NCI-H1105 treated with DMSO at 0.1 percent for 48 hours (cell line): ENCODE measurements around the gene PACC1.

Experiments used
- DNase-seq: peaks from one replicate; lab custom pipeline; 2025; lab: John Stamatoyannopoulos, UW

Gene PACC1

DNA sequence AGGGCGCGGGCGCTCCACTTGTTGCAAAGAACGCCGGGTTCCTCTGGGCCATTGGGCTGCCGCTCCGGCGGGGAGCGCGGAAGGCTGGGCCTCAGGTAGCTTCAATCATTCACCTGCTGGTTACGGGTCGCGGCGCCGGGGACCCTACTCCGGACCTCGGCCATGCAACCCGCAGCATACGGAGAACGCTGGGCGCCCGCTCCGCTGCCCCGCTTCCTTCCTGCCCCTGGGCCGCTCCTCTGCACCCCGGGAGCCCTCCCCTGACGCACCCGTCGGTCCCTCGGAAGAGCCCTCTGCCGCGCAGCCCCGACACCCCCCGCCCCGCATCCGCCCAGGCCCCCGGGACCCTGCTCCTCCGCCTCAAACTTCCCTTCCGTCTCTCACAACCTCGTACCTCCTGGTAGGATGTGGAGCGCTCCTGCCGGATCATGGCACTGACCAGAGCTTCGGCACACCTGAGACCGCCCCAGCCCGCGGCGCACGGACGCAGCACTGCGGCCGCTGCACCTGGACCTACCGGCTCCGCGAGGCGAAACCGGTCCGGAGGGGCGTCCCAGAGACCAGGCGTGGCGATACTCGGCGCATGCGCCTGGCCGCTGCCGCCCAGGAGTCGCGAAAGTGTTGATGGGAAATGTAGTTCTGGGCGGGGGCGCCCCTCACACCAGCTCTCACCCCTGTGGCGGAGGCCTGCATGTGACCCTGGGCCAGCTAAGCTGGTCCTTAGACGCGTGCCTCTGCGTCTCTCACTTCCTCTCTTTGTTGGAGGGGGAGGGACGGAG, at the start of gene PACC1:
PACC1 (minus strand) TSS at position 559 of the 779 bp plus-strand sequence; CDS start at position 430, 129 bp downstream.
- peak; percentile 93 for DNase-seq

DNA sequence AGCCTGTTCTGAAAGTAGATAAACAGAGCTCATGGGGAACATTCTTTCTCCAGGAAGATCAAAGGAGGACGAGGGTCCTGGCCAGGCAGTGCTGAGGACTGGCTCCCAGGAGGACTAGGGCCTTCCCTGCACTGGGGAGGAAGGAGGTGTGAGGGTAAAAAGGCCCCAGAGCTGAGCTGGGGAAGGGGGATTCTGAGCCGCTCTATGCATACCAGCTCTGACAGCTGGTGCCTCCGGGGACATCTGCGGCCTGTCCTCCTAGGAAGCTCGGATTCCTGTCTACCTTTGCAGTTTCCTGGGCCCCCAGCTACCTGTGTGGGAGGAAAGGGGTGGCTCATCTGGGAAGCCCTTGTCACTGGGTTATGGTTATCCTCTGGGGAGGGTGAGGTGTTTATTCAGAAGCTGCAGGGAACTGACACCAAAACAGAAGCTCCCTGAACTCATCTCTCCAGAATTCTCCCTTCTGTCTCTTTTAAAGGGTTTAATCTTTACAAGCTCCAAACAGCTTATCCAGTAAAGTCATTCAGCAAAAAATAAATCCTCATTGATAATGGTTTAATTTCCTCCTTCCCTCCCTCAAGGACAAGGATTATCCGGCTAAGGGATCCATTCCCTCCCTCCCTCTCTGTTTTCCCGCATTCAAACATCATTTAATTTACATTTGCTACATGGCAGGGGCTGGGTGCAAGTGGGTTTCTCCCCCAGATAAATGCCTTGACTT, 49.0 kb upstream of the PACC1 start:
- no peak for DNase-seq

DNA sequence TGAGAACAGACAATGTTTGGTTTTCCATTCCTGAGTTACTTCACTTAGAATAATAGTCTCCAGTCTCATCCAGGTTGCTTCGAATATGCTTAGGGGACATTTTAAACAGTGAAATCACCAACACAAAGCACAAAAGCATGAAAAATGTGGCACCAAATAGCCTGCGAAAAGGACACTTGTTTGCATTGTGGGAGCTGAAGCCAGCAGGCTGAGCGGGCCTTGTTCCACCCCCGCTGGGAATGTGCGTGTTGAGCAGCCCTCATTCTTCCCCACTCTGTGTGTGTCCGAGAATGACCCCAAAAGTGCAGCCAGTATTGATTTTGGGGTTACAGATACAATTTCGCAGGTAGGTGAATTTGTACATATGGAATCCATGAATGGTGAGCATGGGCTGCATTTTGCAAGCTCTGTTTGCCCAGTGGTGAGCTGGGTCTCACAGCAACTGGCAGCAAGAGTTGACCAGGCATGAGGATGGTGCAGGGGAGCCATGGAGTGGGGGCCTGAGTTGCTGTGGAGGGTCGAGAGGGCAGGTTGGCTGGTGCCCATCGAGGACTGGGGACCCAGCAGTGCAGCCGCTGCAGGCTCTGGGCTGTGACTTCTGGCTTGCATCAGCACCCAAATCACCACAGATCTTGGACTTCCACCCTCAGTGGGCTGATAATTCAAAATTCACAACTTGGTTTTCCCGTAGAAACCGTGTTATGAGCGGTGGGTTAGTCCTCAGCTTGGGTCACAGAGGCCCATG, 47.4 kb upstream of the PACC1 start:
- DNase-seq, result no peak

DNA sequence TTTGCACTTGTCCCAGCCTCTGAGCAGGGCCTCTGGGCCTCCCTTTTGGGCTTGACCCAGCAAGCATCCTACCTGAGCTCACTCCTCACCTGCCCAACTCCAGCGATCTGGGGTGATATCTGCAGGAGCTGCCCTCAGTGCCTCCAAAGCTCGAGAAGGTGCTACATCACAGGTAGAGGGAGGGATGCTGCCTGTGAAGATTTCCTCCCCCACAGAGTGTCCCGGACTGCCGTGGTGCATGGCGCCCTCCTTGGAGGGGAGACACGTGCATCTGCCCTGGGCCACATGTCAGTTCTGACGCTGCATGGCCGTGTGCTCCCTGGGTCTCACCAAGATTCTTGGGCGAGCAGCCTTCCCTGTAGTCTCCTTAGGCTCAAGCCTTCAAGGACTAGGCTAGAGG, 45.7 kb upstream of the PACC1 start:
- DNase-seq, result no peak

DNA sequence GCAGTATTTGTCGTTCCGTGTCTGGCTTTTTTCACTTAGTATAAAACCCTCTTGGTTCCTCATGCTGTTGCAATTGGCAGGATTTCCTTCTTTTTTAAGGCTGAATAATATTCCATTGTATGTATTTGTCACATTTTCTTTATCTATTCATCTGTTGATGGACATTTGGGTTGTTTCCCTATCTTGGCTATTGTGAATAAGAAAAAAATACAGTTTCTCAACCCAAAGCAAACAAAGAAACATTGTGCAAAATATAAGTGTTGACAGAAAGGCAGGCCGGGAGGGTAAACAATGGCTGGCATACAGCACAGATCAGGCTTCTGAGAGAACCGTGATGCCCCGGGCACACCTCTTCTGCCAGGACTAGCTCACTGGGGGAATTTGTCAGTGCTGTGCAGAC, 45.0 kb upstream of the PACC1 start:
- DNase-seq, result no peak

DNA sequence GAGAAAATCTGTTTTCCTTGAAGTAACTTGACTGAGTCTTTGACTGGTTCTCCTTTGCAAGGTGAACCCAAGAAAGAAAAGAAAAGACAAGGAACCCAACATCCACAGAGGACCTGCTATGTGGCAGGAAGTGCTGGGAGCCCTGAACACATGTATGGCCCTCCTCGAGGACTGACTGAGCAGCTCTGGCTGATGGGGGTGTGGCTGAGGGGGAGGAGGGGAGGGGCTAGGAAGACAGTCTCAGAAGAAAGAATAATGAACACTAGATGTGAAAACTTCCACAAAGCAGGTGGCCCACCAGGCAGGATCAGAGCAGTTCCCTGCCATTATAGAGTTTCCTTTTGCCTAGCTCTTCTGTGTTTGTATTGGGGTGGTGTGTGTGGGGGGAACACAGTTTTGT, 44.1 kb upstream of the PACC1 start:
- no peak for DNase-seq

DNA sequence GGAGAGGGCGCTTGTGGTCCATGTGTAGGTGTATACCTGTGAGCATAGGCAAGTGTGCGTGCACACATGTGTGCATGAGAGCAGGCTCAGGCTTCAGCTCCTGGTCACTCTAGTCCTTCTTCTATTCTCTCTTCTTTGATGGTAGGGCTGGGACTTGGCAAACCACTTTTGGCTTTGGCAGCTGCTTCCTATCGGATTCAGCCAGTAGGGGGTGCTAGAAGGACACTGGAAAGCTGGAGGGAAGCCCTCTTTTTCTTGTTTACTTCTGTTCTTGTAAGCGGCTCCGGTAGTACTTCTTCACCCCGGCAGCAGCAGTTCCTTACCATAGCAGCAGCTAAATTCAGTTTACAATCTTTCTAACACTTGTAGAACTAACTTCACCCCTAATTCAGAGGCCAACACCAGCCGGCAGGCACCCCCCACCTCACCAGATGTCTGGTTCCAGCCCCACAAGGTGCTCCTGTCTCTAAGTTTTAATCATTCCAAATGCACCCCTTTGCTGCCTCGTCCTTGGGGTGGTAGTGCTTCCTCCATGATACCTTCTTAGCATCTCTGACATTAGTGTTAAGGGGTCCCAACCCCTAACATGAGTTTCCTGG, 43.2 kb upstream of the PACC1 start:
- DNase-seq, result peak; percentile 42

DNA sequence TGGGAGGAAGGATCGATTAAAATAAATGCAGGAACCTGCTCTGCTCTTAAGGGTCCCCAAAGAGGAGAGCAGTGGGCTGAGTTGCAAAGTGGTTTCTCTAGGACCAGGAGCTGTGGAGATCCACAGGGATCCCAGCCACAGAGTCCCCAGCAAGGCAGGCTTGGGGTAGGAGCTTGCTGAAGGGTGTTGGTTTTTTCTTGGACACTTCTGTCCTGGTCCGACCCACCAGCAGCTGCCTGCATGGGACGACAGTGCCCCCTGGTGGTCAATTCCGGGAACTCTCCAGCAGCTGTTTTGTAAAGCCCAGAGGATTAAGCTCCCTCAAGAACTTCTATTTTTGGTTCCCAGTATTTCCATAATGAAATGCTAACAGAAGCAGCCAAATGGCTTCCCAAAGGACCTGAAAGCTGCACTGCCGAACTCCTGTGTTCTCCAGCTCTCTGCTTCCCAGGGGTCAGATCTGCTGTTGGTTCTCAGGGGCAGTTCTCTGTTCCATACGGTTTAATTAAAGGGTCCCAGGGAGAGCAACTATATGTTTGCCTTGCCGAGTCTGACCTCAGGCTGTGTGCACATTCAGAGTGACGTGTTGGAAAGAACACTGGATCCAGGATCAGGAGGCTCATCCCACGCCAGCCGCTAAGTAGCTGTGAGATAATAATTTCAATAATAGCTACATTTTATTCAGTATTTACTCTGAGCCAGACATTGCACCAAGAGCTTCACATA, 41.3 kb upstream of the PACC1 start:
- DNase-seq, result peak; percentile 57

DNA sequence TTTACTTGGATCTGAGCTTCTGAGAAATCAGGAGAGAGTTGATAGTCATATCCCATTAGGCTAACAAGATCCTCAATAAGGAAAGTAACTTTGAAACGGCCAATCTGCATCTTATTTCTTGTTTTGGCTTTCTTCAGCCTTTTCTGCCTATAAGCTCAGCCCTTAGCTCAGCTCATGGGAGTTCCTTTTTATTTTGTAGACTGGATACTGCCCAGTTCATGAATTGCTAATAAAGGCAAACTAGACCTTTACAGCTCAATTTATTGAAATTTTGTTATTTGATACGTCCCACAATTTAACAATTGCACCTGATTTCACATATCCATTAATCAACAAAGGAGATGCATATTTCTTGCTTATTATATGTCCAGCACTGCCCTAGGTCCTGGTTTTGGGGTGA, 40.7 kb upstream of the PACC1 start:
- no peak for DNase-seq

DNA sequence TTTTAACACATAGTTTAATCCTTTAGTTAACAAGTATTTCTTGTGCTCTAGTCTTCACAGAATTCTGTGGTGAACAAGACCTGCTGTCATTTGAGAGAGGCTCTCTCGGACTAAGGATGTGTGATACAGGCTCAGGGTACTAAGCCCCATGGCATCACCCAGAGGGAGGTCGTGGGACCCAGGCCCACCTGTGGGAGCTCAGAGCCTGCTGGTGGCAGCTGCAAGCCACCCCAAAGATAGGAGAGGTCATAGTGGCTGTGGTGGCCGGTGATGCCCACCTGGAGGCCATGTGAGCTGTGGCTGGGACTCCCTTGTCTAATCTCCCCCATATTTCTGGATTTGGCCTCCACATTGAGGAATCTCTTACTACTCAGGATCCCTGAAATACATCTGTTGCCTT, 40.1 kb upstream of the PACC1 start:
- DNase-seq, result no peak

DNA sequence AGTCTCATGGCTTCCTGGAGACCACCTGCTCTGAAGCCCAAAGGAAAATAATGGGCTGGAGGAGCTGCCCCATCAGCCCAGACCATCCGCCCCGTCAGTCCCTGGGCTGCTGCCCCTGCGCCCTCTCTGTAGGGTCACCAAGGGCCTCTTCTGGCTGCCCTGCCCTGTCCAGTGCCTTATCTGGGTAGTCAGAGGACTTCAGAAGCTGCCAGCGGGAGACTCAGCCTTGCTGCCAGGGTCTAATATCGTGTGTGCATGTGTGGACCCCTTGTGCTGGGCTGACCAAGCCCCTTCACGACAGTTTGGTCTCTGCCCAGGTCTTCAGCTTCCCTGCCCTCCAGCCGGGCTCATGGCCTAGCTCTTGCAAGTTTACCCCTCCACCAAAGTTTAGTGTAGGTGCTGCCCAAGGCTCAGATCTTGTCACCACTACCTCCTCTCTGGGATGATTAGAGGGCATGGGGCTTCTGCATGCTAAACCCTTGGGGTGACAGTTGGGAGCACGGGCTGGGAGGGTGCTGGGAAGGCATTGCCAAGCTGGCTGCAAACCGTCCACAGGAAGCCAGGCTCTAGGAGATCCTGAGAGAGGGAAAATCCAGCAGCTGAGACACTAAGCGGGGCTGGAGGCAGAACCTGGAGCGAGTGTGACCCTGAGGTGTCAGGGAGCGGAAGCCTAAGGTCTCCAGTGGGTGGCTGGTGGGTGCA, 38.6 kb upstream of the PACC1 start:
- no peak for DNase-seq

DNA sequence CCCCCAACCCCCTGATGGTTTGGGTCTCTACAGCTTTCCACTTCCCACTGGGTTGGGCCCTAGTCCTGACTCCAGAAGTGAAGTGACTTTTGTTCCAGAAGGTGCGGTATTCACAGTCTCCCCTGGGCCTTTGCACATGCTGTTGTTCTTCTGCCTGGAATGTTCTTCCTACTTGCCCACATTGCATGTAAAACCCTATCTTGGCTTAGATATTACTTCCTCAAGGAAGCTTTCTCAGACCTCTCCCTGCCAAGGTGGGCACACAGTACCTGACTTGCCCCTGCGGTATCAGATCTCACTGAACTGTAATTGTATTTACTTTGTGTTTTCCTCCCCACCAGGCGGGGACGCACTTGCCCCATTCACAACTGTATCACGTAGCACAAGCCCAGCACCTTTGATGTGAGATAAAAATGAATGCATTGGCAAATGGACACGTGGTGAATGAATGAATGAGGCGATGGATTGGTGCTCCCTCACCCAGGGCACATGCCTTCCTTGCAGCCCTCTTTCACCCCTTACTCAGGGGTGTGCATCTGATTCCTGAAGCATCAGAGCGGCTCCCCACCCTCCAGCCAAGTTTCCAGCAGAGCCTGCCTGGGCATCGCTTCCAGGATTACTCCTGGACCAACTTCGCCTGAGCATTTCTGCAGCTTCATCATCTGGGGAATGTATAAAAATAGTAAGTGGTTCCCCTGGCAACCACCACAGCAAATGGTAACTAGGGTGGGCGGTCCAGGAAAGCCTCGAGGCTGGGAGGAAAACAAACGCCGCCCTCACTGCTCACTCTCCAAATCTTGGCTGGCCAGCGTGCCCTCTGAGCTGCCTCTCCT, 37.9 kb upstream of the PACC1 start:
- DNase-seq, result no peak

DNA sequence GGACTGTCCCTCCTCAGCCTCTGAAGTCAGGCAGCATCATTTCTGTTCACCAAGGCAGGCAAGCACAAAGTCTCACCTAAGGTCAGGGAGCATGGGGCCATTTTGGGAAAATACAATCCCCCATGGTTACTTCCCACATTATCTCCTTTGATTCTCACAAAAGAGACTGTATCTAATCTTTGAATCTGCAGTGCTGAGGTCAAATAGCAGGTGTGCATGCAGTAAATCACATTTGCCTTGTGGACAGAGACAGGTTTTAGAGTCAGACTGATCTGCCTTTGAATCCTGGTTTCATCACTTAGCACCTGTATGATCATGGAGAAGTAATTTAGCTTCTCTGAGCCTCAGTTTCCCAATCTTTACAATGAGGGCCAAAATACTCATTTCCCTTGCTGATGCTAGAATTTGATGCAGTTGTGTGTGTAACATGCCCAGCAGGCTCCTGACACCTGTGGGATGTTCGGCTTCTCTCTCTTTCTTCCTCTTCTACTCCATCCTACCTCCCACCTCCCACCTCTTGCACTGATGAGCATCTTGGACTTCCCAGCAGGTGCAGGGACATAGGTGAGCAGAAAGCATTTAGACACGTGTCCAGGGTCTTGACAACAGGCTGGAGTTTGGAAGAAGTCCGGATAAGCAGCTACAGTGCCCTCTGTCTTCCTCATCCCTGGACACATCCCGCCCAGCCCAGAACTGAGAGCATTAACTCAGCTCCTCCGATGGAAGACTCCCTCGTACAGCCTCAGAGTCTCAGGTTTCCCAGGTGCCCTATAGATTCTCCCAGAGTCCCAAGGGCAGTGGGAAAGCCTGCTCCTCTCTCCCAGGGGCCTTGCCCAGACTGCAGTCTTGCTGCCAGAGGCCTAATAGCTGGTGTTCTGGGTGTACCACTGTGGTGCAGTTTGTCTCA, 37.0 kb upstream of the PACC1 start:
- no peak for DNase-seq

DNA sequence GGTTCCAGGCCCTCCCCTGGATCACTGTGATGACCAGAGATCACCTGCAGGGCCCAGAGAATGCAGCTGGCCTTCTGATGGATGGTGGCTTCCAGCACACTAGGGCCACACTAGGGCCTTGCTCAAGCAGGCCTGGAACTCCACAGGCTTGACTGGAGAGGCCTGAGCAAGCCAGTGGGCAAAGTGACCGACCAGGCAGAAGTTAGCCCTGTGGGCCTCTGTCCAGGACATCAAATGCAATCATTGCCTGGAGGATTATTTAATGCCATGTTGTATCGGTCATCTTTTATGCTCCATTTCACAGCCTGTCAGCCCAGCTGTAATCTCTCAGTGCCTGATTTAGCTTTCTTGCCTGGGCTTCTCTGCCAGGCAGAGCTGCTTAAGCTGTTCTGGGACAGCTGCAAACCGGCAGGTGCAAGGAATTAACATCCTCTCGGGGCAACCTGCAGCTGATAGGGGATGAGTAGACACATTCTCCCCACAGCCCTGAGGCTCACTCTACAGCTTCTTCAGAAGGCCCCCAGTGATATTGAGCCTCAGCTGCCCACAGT, 35.7 kb upstream of the PACC1 start:
- DNase-seq, result no peak

DNA sequence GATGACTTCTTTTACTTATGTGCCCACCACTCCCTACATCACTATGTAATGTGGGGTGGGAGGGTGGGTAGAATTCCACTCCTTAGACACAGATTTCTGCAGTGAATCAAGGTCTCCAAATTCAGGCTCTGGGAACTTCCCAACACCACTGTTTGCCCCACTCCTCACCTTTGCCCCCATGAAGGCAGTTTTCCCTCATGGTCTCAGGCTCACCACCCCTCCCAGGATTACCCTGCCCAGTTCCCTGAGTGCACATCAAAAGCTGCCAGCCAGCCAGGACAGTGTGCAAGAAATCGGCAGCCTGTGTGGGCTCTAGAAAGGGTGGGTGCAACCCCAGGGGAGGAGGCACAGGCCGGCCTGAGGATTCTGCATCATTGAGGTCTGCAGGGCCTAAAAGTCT, 32.8 kb upstream of the PACC1 start:
- no peak for DNase-seq

DNA sequence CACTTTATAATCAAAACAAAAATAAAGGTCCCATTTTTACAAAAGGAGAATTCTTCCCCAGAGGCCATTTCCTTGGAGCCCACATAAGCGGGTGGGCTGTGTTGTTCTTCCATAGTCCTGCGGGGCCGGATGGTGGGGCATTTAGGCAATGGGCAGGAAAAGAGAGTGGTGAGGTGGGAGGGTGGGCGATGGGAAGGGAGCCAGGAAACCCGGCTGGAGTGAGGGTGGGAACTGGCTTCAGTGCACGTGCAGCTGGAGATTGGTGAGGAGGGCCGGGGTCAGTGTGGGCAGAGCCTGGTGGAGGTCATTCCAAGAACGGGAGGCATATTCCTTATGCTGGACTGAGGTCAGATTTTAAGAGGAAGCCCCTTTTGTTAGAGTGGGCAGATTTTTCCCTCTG, 31.6 kb upstream of the PACC1 start:
- no peak for DNase-seq

DNA sequence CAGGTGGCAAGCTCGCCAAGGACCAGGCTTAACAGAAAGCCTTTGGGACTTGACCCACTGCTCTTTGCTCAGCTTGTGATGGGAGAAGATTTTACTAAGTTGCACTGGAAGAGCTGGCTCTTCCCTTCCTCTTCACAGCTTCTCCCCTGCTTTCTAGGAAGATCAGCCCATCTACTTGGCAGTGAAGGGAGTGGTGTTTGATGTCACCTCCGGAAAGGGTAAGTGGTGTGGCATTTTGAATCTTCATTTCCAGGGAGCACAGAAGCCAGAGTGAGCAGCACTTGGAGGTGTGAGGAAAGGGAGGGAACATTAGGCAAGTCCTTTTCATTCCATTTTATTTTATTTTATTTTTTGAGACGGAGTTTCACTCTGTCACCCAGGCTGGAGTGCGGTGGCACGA, 27.7 kb upstream of the PACC1 start:
- no peak for DNase-seq

DNA sequence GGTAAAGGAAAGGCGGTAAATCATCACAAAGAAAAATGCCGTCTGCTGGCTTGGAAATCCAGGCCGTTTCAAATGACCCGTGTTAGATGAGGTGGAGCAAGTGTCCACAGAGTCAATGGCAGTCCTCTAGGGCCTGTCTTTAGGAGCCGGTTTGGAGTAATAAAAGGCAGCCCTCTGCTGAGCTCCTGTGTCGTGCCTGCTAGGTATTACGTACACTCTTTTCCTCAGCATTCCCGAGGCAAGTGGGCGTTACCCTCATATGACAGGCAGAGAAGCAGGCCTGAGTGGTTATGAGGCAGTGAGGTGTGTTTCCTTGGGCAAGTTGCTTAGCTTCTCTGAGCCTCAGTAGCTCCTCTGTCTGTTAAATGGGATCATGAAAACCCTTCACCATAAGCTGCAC, 25.7 kb upstream of the PACC1 start:
- DNase-seq, result no peak

DNA sequence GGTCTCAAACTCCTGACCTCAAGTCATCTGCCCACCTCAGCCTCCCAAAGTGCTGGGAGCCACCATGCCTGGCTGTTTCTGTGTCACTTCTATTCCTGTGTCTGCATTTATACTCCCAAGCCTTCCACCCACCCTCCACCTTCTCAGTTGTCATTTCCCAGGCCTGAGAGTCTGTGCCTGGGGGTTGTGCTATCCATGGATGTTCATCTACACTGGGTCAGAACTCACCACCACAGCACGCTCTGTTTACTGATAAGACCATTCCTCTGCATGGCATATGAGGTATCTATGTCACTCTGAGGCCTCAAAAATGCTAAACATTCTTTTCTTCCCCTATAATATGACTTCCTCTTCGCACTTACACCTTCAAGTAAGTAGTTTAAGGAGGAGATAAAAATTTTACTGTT, 24.1 kb upstream of the PACC1 start:
- DNase-seq, result no peak
